GM18520 (cell line): ENCODE results near the gene ATP1A2.

Experiments
- ATAC-seq: cut with Tn5 transposase; IDR thresholded peaks from one replicate; pipeline ENCODE4 v1.9.1; 2021; ENCODE audit not compliant: unreplicated experiment

ATP1A2 gene

DNA sequence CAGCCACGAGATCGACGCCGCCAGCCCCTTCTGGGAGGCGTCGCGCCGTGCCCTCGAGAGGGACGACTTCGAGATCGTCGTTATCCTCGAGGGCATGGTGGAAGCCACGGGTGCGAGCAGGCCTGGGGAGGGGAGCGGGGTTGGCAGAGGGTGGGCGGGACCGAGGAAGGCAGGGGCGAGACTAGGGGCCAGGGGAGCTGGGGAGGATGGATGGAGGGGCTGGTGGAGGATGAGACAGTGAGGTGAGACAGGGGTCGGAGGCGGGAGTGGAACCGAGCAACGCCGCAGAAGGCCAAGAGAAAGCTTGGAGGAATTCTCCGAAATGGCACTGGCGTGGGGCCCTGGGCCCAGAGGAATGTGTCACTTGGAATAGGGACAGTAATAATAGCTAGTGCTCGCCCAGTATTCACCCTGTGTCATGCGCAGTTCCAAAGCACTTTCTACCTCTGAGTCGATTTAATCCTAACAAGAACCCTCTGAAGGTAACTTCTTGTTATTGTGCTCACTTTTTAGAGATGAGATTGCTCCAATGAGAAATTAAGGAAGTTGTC lies 30.7 kb upstream of the ATP1A2 start:
- ATAC-seq: no peak

DNA sequence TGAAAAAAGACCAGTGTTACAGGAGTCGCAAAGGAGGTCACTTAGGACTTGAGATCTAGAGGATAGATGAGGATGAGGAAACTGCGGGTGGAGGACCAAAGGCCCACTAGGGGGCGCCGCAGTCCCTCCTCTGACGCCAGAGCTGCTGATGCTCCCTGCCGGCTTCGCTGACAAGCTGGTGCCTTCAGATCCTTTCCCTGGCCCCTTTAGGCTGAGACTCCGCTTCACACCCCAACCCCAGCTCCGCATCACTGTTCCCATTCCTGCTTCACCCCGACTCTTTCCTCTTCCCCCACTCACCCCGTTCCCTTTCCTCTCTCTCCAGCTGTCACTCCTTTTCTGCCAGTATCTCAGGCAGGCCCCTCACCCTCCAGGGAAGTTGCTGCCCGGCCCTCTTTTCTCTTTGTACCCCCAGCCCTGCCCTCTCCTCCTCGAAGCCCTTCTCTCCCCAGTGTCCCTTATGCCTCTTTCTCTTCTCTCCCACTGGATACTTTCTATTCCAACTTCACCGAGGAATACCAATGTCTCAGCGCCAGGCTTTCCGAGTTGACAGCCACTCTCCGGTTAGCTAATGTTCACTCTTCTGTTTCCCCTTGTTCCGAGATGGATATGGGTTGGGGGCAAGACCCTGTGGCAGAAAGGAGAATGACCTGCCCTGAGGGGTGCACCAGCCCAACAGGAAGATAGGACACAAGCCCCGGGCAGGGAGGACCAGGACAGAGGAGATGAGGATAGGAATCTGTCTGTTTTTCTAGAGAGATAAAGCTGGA lies 29.7 kb upstream of the ATP1A2 start:
- no peak for ATAC-seq

DNA sequence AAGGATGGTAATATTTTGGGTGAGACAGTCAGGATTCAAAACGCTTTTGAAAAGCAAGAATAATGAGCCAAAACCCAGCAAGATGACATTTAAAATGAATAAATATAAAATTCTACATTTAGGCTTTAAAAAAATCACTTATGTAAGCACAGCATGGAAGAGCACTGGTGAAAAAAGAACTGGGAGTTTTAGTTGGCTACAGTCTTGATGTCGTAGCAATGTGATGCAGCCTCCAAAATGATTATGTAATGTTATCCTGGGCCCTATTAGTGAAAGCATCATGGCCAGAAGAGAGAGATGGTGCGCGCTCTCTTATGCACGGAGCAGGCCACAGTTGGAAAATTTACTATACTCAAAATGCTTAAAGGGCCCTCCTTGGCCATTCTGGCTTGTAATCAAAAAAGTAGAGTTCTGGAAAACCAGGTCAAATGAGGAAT lies 29.1 kb upstream of the ATP1A2 start:
- ATAC-seq: no peak

DNA sequence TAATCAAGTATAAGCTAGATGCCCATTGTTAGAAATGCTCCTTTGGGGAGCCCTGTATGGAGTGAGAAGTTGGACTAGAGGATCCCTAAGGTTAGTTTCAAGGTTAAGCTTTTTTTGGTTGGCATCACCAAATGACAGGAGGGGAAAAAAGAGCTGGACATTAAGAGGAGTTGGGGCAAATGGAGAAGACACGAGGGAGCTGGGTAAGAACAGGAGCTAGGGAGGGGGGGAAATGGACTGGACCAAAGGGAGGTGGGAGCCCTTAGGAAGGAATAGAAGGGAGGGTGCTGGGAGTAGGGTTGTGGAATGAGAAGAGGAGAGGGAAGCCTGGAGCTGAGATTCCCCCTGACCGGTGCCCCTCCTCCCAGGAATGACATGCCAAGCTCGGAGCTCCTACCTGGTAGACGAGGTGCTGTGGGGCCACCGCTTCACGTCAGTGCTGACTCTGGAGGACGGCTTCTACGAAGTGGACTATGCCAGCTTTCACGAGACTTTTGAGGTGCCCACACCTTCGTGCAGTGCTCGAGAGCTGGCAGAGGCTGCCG lies 28.4 kb upstream of the ATP1A2 start:
- ATAC-seq: no peak

DNA sequence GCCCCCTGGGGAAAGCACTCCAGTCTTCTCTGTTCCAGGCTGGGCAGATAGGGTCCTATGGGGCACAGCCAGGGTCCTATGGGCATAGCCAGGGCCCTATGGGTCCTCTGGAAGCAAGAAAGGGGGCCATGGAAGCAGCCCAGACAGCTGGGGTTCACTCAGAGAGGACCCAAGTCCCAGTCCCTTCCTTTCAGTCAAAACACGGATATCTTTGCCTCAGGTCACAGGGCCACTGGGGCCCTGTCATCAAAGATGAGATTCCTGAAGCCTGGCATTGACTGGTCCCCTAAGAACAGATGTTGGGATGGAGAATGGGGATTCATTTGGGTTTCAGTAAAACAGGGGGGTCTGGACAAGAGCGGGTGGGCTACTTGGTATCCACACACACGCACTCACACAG lies 25.7 kb upstream of the ATP1A2 start:
- ATAC-seq: no peak

DNA sequence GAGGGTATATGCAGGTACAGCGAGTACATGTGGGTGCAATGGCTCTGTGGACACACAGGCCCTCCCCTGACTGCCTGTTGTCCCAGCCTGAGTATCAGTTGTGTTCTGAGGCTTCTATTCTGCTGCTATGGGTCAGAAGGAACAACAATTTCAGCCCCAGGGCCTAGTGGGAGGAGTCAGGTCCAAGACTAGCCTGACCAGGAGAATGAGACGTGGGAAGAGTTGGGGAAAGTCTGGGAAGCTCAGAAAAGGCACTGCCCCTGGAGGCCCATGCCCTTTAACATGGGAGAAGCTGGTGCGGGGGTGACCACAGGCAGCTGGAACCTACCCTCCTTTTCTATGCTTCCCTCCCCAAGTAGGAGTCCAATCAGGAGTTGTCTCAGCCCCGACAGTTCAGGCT lies 24.8 kb upstream of the ATP1A2 start:
- ATAC-seq: no peak

DNA sequence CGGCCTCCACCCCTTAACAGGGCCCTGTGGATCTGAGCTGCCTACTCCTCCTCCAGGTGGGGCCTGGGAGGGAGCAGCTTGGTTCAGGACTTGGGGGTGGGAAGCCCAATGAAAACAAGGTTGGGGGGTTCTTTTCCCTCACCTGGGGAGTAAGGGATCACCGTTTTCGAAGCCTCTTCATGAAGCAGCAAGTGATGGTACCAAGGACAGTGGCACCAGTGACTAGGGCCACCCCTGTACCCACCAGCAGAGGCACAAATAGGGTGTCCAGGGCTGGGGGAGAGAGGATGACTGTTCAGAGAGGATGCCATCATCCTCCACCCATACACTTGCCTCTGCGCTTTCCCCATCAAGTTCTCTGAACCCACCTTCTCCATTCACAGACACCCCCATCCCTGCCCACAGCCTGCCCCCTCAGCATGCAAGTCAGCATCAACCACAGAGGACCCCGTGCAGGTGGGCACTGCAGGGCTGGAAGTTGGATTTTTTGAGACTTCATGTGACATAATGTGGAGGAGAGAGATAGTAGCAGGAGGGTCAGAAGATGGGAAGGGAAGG lies 23.8 kb upstream of the ATP1A2 start:
- ATAC-seq: no peak

DNA sequence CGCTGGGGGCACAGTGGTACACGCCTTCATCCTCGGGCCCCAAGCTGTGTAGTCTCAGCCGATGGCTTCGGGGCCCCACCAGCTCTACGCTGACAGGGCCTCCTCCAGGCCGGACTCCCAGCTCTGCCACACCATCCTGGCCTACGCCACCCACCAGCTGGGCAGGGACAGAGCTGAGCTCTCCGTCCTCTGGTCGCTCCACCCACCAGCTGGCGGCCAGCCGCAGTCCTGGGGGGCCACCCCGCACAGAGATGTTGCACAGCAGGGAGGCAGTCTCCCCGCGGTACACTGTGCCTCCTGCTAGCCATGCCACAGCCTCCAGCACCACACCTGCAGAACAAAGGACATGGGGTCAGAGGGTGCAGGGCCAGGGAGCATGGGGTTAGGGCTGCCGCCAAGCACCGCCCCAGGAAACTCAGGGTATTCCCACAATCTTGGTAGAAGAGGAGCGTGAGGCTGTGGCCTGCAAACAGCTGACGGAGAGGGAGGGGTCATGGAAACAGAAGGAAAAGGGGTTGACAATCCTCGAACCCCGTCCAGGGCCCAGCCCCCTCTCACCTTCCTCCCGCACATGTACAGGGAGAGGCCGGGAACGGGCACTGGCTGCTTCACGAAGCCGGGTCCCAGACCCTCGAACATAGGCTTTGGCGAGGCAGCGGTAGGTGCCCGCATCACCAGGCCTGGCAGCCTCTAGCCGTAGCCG lies 23.0 kb upstream of the ATP1A2 start:
- no peak for ATAC-seq

DNA sequence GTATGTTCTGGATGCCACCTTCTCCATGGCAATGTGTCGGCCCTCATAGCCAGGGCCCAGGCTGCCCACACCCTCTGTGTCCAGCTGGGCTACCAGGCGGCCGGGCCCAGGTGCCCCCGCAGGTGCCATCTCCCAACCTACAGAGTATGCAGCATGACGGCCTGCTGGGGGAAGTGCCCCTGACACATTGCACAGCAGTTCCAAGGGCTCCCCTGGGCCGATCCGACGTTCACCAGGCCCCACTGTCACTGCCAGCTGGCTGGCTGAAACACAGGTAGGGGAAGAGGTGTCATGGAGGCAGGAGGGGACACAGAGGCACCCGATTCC lies 22.5 kb upstream of the ATP1A2 start:
- ATAC-seq: no peak

DNA sequence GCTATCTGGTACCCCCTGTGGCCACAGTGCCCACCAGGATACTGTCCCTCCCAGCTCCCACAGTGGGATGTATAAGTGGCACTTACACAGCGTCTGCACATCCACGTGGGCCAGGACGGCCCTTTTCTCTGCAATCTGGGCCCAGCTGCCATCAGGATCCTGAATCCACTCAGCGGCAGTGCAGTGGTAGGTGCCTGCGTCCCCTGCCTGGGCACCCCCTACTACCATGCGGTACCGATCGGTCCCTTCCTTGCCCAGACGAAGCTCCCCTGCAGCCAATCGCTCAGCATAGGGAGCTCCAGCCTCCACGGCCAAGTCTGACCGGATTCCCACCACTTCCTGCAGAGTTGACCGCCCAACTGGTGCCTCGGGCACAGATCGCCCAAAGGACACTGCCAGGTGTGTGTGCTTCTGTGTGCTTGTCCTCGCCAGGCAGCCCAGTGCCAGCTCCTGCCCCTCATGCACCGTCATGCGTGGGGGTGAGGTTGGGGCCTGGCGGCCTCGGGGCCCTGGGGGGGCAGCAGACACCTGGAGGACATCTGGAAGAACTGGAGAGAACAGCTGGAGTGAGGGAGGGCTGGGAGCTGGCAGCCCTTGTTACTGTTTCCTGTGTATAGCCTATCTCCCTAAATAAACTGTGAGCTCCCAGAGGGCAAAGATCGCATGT lies 21.8 kb upstream of the ATP1A2 start:
- no peak for ATAC-seq

DNA sequence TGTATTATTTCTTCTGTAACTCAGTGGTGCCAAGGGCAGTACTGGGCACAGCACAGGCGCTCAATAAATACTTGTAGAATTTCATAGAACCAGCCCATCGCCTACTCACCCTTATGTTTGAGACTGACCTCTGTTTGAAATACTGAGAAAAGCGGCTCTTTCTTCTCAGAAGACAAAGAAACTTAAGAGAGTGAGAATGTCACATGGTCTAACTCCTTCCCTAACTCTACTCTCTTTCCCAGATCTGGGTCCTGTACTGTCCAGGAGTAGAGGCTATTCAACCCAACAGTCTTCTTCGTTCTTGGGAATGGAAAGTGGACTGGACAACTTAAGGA lies 21.3 kb upstream of the ATP1A2 start:
- no peak for ATAC-seq

DNA sequence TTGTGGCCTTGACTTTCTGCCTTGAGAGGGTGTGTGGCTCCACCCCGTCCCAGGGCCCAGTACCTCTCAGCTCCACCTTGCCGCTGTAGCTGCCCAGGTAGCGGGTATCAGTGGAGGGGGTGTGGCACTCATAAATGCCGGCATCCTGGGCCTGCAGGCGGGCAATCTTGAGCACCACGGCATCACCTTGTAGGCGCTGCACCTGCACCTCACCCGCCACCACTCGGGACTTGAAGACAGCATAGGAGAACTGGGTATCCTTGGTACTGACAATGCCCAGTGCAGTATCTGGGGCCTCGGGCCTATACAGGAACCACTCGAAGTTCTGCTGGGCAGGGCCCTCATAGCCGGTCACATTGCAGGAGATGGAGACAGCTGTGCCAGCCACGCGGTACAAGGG lies 20.8 kb upstream of the ATP1A2 start:
- no peak for ATAC-seq

DNA sequence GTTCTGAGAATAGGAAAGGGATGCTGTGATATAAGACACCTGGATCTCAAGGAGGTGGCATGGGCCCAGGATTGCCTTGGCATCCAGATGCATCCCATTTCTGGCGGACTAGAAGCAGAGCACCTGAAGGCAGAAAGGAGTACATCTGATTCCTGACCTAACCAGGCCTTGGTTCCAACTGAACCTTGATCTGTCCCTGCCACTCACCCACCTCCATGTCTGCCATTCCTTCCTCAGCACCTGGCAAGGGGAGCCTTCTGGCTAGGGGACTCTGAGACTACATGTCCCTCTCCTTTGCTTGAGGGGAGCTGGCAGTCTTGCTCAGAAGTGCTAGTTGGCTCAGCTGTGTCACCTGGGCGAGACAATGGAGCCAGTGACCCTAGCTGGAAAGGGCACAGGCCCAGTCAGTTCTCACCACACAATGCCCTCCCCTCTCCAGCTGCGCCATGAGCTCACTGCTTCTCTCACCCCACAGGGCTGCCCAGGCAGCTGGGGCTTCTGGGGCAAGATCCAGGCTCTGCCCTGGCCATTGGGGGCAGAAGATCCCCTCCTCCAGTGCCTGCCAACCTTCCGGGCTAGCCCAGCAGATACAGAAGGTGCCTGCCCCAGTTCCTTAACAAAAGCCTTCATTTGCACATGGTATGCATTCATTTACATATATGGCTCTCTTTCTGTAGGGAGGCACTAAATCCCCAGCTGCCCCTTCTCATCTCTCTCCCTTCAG lies 20.0 kb upstream of the ATP1A2 start:
- no peak for ATAC-seq

DNA sequence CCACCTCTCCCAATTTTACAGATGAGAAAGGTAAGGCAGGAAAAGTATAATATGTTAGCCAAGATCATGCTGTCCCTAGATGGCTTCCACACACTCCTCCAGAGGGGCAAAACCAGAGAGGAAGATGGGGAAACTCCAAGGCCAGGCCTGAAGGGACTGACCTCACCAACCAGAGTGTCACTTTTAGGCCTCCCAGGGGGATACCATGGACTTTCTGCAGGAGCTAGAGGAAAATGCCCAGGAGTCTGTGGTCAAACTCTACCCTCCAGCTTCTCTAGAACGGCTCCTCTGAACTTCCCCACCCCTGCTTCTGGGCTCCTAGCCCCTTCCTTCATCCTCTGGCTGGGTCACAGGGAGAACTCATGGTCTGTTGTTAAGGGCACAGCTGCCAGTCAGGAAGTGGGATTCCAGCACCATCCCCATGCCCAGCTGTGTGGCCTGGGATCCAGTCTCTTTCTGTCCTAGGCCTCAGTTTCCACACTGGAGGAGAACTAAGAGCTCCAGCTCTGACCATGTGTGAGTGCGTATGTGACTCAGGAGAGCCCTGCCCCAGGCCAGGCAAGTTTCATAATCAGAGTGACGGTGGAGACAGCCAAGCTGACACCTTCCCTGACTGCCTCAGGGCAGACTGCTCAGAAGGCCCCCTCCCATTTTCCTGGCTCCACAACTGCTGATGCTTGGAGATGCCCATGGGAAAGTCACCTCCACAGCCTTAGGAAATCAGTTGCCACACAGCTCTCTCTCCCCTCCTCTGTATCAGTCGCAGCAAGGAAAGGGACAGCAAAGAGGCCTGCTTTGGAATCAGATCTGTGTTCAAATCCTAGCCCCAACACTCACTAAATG lies 19.1 kb upstream of the ATP1A2 start:
- ATAC-seq: no peak

DNA sequence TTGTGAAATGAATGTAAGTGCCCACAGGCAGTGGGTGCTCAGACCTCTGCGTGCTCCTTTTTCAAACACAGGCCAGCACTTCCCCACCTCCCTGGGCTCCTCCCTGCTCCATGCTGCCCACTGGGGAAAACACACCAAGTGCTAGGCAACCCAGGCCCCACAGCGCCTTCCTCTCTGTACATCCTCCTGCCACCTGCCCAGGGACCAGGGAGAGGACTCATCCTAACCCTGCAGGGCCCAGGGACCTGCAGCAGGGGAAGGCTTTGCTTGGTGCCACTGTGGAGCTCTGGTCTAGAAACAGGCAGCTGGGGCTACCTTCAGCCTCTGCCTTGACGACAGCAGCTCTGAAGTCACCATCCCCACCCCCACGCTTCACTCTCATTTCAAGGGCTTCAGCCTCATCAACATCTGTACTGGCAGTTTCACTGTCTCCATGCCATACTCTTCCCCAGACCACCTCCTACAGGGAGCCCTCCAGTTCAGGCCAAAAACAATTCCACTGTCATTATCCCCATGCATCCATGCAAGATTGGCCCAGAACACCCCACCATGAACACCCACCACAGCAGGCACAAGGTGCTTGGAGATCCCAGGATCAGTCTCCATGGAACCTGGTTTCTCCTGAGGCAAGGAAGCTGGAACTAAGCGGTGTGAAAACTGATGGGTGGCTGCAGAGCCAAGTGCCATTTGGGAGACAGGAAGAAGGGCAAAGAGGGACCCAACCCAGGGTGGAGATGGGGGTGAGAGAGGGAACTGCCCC lies 18.2 kb upstream of the ATP1A2 start:
- ATAC-seq: no peak

DNA sequence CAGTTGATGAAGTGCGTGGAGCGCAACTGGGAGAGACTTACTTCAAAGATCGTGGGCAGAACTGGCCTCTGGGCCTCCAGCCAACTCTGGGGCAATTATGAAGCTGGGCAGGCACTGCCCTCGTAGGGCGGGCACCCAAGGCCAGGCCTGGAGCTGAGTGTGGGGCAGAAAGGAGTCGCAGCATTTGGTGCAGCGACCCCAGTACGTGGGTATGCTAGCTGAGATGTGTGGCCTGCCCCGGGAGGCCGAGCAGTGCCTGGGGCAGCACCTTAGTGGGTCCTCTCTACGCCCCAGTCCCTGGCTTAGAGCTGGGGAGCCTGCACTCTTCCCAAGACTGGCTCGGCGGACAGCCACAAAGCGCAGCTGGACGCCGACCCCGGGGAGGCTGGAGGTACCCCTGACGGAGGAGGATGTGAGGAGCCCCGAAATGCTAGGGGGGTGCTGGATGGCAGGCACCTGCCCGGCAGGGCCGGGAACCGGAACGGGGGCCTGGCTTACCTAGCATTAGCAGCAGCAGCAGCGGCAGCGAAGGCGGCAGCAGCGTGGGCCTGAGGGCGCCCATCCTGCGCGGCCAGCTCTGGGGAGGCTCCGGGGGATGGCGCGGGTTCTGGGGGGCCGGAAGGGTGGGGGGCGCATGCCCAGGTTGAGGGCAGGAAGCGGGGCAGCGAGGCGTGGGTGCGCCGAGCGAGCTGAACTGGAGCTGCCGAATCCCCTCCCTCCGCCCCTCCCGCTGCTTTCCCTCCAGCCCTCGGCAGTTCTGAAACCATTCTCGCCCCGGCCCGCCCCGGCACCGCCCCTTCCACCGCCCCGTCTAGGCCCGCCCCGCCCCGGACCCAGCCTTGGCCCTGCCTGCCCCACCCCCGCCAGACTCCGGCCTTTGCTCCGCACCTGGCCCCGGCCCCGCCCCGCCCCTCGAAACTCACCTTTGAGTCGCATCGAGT lies 17.4 kb upstream of the ATP1A2 start, which contains the start of gene IGSF8:
Gene IGSF8 (minus strand): TSS at position 709 of the 941 bp plus-strand sequence. CDS start 147 bp downstream, at position 562.
- peak; percentile 19 for ATAC-seq

DNA sequence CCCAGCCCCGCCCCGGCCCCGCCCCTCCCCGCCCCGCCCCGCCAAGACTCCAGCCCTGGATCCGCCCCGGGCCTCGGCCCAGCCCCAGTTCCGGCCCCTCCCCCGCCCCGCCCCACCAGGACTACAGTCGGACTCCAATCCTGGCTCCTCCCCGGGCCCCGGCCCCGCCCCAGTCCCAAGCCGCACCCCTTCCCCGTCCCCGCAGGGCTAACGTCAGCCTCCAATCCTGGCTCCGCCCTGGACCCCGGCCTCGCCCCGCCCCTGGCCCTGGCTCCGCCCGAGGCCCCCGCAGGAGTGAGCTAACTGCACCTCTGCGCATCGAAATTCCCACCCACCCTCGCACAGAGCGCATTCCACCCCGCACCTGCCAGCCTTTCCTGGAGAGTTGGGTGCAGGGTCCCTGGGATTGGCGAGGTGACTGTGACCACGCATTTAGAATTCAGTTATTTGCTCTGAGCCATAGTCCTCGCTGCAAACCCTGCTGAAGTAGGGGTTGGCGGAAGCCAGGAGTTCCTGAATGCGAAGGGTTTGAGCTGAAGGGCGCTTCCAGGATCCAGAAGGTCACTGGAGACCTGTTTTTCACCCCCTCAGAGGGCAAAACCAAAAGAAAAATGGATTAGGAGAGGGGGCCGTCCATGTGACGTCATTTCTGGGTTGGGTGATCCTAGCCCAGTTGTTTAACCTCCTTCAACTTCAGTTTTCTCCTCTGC lies 16.6 kb upstream of the ATP1A2 start:
- peak; percentile 71 for ATAC-seq
